Activated CD8-positive, alpha-beta T cell treated with anti-CD3 and anti-CD28 coated beads for 36 hours (primary cell): ENCODE results near the gene RASIP1. TPM values are rescaled to one million over a fixed set of nuclear protein-coding genes. Genes with fewer than 3 reads are reported as not detected.

Source experiments
- ATAC-seq: fragments of 200-7000 bp; cut with Tn5 transposase; one replicate; pipeline ENCODE4 v1.10.0; 2021; ENCODE audit warnings: mild to moderate bottlenecking, moderate library complexity
- CTCF ChIA-PET: fragments of 350-600 bp; sonication (Branson Sonifier 250); formaldehyde crosslinking; loops from one replicate; lab custom pipeline; 2021; ENCODE audit warnings: antibody characterized with exemption; lab: Charles Lee
- POLR2A ChIA-PET: fragments of 350-600 bp; sonication (Branson Sonifier 250); formaldehyde crosslinking; loops from one replicate; lab custom pipeline; 2021; ENCODE audit warnings: antibody characterized with exemption; lab: Charles Lee
- DNase-seq: peaks from one replicate; pipeline ENCODE4 v3.0.0-alpha.2; 2020
- H3K27ac Mint-ChIP-seq: one replicate; pipeline ENCODE4 v1.8.0; 2021; ENCODE audit warnings: mild to moderate bottlenecking, mixed read lengths
- H3K27me3 Mint-ChIP-seq: one replicate; pipeline ENCODE4 v1.8.0; 2021; ENCODE audit warnings: mixed read lengths
- H3K36me3 Mint-ChIP-seq: one replicate; pipeline ENCODE4 v1.8.0; 2021; ENCODE audit warnings: low read depth, mixed read lengths
- H3K4me1 Mint-ChIP-seq: one replicate; pipeline ENCODE4 v1.8.0; 2021; ENCODE audit warnings: low read depth, mixed read lengths
- H3K4me3 Mint-ChIP-seq: one replicate; pipeline ENCODE4 v1.8.0; 2021; ENCODE audit warnings: mild to moderate bottlenecking, moderate library complexity, mixed read lengths
- H3K9me3 Mint-ChIP-seq: one replicate; pipeline ENCODE4 v1.8.0; 2021; ENCODE audit warnings: mixed read lengths
- intact Hi-C: fragments of 100-400 bp; cut with micrococcal nuclease; formaldehyde crosslinking; loops from one replicate; pipeline ENCODE4 v1.10.0; 2022
- total RNA-seq, 2 experiments: library from RNA; stranded (reverse); gene quantifications; one replicate each; pipeline ENCODE4 v1.2.3, GENCODE V29; 2021
- TF ChIP-seq, protein P1 (sequence below): fragments of 200-600 bp; IDR thresholded peaks from one replicate; pipeline ENCODE4 v1.8.0; 2022; ENCODE audit warnings: antibody characterized with exemption, mild to moderate bottlenecking

The RASIP1 gene
- total RNA-seq, 2 experiments from 2014 or later = 0.72 to 1.2 TPM

DNA sequence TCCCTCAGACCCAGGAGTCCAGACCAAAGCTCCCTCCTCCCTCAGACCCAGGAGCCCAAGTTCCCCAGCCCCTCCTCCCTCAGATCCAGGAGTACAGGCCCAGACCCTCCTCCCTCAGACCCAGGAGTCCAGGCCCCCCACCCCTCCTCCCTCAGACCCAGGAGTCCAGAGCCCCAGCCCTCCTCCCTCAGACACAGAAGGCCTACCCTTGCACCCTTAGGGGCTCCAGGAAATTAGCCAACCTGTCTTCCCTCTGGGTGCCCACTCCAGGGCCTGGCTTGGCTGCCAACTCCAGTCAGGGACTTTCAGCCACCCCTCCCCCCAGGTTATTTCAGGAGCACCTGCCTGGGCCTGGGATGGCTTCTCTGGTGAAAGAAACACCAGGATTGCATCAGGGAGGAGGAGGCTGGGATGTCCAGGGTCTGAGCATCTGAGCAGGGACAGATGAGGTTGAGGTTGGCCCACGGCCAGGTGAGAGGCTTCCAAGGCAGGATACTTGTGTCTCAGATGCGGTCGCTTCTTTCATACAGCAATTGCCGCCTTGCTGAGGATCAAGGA, 14.8 kb upstream of the RASIP1 start, which contains the start of gene FGF21:
FGF21 (plus strand) TSS at position 441 of the 558 bp plus-strand sequence. CDS start 713 bp downstream, outside the sequence.
- H3K9me3 Mint-ChIP-seq = no peaks in the 10 kb centered on the region
- intact Hi-C loops = no loop called here
- ATAC-seq (no peak), DNase-seq (no peak)
- H3K27me3 Mint-ChIP-seq = peaks cover 28% of the 10 kb centered on the region
- no peaks in the 10 kb centered on the region for H3K36me3 Mint-ChIP-seq
- no peak within 1 kb of the TSS for H3K4me3 Mint-ChIP-seq
- no peak within 1 kb of the TSS for H3K27ac Mint-ChIP-seq
- TF ChIP-seq, protein P1, sequence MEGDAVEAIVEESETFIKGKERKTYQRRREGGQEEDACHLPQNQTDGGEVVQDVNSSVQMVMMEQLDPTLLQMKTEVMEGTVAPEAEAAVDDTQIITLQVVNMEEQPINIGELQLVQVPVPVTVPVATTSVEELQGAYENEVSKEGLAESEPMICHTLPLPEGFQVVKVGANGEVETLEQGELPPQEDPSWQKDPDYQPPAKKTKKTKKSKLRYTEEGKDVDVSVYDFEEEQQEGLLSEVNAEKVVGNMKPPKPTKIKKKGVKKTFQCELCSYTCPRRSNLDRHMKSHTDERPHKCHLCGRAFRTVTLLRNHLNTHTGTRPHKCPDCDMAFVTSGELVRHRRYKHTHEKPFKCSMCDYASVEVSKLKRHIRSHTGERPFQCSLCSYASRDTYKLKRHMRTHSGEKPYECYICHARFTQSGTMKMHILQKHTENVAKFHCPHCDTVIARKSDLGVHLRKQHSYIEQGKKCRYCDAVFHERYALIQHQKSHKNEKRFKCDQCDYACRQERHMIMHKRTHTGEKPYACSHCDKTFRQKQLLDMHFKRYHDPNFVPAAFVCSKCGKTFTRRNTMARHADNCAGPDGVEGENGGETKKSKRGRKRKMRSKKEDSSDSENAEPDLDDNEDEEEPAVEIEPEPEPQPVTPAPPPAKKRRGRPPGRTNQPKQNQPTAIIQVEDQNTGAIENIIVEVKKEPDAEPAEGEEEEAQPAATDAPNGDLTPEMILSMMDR = no peak
- peaks cover 9% of the 10 kb centered on the region for H3K4me1 Mint-ChIP-seq
- ChIA-PET POLR2A (no interaction called here), CTCF (no interaction called here)

DNA sequence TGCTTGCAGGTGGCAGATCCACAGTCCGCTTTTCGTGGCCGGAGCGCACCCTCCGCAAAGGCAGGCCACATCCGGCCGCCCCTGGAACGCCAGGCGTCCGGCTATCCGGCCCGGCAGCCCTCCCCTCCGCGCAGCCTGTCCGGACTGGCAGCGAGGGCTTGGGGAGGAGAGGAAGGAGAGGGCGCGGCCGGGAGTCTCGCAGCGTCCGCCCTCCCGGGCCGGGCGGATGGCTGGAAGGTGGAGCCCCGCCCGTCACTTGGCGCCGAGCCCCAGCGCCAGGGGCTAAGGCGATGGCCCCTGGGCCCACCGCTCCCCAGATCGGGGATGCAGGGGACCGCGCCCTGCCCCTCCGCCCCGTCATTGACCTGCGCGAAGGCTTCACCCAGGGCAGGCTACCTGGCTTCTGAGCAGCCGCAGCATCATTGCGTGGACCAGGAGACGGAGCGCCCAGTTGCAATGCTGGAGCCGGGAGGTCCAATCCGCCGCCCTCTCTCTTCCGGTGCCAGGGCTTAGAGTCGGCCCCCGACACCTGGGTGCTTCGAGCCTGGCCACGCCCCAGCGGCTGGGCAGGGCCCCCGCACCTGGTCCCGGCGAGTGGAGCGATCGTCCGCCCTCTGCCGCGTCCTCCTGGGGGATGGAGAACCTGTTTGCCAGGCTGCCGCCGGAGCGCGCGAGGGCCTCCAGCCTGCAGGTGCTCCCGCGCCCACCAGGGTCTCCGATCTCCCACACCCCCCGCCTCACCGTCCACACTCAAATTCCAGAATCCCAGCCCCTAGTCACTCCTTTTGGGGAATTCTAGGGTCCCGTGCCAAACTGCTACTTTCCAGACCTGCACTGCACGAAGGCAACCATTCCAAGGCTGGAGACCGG, 12.3 kb upstream of the RASIP1 start, which contains the start of gene FUT1:
FUT1 (minus strand) TSS at position 146 of the 870 bp plus-strand sequence. CDS start 1,360 bp downstream, outside the sequence.
- POLR2A ChIA-PET = interaction anchor here (1.5 kb wide), 1 partner anchor 14 kb away, joined by 4 read pairs; no protein-coding TSS in a partner anchor
- Mint-ChIP-seq H3K4me3 (peak within 1 kb of the TSS; percentile 42), H3K36me3 (no peaks in the 10 kb centered on the region), H3K27ac (no peak within 1 kb of the TSS), H3K9me3 (no peaks in the 10 kb centered on the region), H3K27me3 (peaks cover 28% of the 10 kb centered on the region), H3K4me1 (peaks cover 9% of the 10 kb centered on the region)
- intact Hi-C loops = no loop called here
- ATAC-seq (peak; percentile 80), DNase-seq (peak; percentile 61)
- TF ChIP-seq, protein P1 = no peak
- CTCF ChIA-PET = no interaction called here

DNA sequence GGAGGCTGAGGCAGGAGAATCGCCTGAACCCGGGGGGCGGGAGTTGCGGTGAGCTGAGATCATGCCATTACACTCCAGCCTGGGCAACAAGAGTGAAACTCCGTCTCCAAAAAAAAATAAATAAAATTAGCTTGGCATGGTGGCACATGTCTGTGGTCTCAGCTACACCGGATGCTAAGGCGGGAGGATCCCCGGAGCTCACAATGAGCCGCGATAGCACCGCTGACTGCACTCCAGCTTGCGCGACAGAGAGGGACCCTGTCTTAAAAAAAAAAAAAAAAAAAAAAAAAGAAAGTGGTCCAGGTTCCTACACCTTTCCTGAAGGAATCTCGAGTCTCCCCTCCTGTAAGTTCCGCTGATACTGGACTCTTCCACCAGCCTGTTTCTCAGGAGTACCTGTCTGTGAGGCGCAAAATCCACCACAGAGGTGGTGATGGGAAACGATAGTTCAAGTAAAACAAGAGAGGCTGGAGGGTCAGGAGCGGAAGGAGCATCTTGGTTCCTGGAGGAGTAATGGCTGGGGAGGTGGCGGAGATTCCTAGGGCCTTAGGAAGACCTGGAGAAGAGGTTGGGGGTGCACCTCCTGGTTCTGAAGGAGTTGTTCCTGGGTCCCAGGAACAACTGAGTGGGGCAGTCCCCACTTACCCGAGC, 11.6 kb upstream of the RASIP1 start:
- CTCF ChIA-PET = no interaction called here
- peak; percentile 39 for DNase-seq
- POLR2A ChIA-PET = interaction anchor here (1.5 kb wide), 1 partner anchor 13 kb away, joined by 4 read pairs; no protein-coding TSS in a partner anchor

DNA sequence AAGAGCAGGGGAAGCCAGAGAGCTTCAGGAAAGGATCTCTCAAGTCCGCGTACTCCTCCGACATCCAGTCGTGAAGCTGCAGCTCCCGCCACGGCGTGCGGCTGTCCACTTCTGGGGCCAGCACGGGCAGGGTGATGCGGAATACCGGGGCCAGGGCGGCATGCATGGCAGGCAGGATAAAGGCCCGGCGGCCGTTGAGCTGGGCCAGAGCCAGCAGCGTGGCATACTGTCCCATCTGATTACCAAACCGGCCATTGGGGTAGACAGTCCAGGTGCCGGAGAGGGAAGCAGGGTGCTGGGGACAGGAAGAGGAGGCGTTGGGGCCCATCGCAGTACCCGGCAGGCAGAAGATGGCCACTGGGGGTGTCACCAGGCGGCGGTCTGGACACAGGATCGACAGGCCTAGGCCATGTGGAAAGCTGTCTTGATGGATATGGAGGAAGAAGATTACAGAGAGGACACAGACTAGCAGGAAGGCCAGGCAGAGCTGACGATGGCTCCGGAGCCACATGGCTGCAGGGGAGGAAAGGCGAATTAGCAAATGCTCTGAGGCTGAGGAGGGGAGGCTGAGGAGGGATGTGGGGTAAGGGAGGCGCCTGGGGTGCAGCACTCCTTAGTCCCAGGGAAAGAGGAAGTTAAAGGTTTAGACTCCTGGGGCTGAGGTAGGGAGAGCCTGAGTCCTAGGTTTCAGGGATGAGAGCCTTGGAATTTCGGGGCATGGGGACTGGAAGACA, 10.5 kb upstream of the RASIP1 start:
- no peaks in the 10 kb centered on the region for H3K36me3 Mint-ChIP-seq
- ATAC-seq (no peak), DNase-seq (no peak)
- H3K9me3 Mint-ChIP-seq = no peaks in the 10 kb centered on the region
- ChIA-PET CTCF (no interaction called here), POLR2A (interaction anchor here (0.9 to 1.5 kb wide), 2 partner anchors 12 to 93 kb away, joined by 3 to 4 read pairs; no protein-coding TSS in a partner anchor)
- intact Hi-C loops = no loop called here
- H3K4me1 Mint-ChIP-seq = peaks cover 15% of the 10 kb centered on the region
- TF ChIP-seq, protein P1 = no peak
- no peak overlapping the region for H3K4me3 Mint-ChIP-seq
- H3K27ac Mint-ChIP-seq = no peak overlapping the region
- peaks cover 33% of the 10 kb centered on the region for H3K27me3 Mint-ChIP-seq

More for the DNA sequence above, 11.6 kb upstream of the RASIP1 start:
- Mint-ChIP-seq H3K9me3 (no peaks in the 10 kb centered on the region), H3K4me3 (peak overlapping the region; percentile 42), H3K27me3 (peaks cover 28% of the 10 kb centered on the region), H3K4me1 (peaks cover 11% of the 10 kb centered on the region), H3K27ac (no peak overlapping the region), H3K36me3 (no peaks in the 10 kb centered on the region)
- TF ChIP-seq, protein P1 = no peak
- ATAC-seq = no peak
- intact Hi-C loops = no loop called here
